Measurements from ENCODE around the gene GGPS1. TPM values are rescaled to one million over a fixed set of nuclear protein-coding genes. Genes with fewer than 3 reads are reported as not detected.

The GGPS1 gene
- total RNA-seq, 4 donors from 2014 or later = 24.3 to 42.7 (median 33.2) TPM

GRCh38 chr1:235391874-235392273, 63.5 kb downstream of the GGPS1 start:
- intact Hi-C loops (cut with DNase I) = no loop called here
- no peaks in the 10 kb centered on the region for H3K9me3 ChIP-seq
- 95 to 98% methylated on average over 4 of the region's 4 CpGs for WGBS, 2 donors
- H3K4me1 ChIP-seq = peaks cover 0 to 5% of the 10 kb centered on the region in 2 donors
- peaks cover 0 to 5% of the 10 kb centered on the region in 2 donors for H3K36me3 ChIP-seq
- H3K4me3 ChIP-seq (replicated peaks in 1 of 3) = no peak overlapping the region
- no peak overlapping the region for H3K27ac ChIP-seq
- no peaks in the 10 kb centered on the region for H3K27me3 ChIP-seq
- DNase-seq = no peak
- TF ChIP-seq POLR2A (IDR thresholded peaks at IDR 0.05) (no peak), CTCF (IDR thresholded peaks at IDR 0.05) (no peak)

Small RNA genes within 50 kb of the gene (small RNA-seq; reads per million reads assigned to genes)
- gene AL391994.1 = not detected

Other genes starting within 250 kb of the GGPS1 start
- 100 to 1,000 TPM; 117 to 204 (median 157) TPM for gene TOMM20, start 199.7 kb upstream of the GGPS1 start, total RNA-seq
- 10 to 100 TPM; 25.4 to 67.9 (median 53.1) TPM for gene RBM34, start 167.3 kb upstream of the GGPS1 start, total RNA-seq
- gene ARID4B, start 391 bp upstream of the GGPS1 start, total RNA-seq = 10 to 100 TPM; 49.0 to 65.4 (median 52.5) TPM
- gene TBCE, start 38.9 kb downstream of the GGPS1 start, total RNA-seq = 10 to 100 TPM; 38.0 to 50.3 (median 44.8) TPM
- gene B3GALNT2, start 175.9 kb downstream of the GGPS1 start, total RNA-seq = 10 to 100 TPM; 38.3 to 56.9 (median 43.8) TPM